K562 (cell line): ENCODE measurements around the gene FOXD2. TPM values are rescaled to one million over a fixed set of nuclear protein-coding genes. Genes with fewer than 3 reads are reported as not detected.

Experiments used
- ARID1B ChIP-seq: fragments of 450-650 bp; IDR thresholded peaks from 2 replicates; pipeline ENCODE4 v1.6.1; 2016; ENCODE audit warnings: antibody characterized with exemption, mild to moderate bottlenecking, inconsistent platforms
- CTBP1 ChIP-seq: fragments of 450-650 bp; IDR thresholded peaks from 2 replicates; pipeline ENCODE4 v1.6.1; 2016; ENCODE audit warnings: borderline replicate concordance
- DEAF1 ChIP-seq: fragments of 450-650 bp; formaldehyde crosslinking; IDR thresholded peaks from 2 replicates; pipeline ENCODE4 v1.4.0; 2020; ENCODE audit warnings: mild to moderate bottlenecking, moderate library complexity
- ELF2 ChIP-seq: fragments of 250-450 bp; sonication (Bioruptor Pico); IDR thresholded peaks from 2 replicates; pipeline ENCODE4 v1.5.0; 2021; ENCODE audit warnings: mild to moderate bottlenecking
- HDGF ChIP-seq: fragments of 450-650 bp; IDR thresholded peaks from 2 replicates; pipeline ENCODE4 v1.6.1; 2016
- KLF1 ChIP-seq: fragments of 450-650 bp; IDR thresholded peaks from 2 replicates; pipeline ENCODE4 v1.6.1; 2016; ENCODE audit warnings: missing genetic modification characterization, missing compliant biosample characterization
- POLR3A ChIP-seq: IDR thresholded peaks from 2 replicates; pipeline ENCODE4 v1.6.1; 2011; ENCODE audit warnings: borderline replicate concordance, mild to moderate bottlenecking, moderate library complexity; ENCODE audit not compliant: insufficient read length, insufficient read depth; ENCODE audit errors: extremely low read depth
- SFPQ ChIP-seq: fragments of 200-400 bp; formaldehyde crosslinking; IDR thresholded peaks from 2 replicates; pipeline ENCODE4 v1.6.1; 2017; ENCODE audit warnings: mild to moderate bottlenecking, low read depth, low read length, moderate library complexity
- SMC3 ChIP-seq: conservative IDR thresholded peaks from 2 replicates; pipeline ENCODE4 v1.6.1; 2011; ENCODE audit warnings: low read depth, low read length, improper control_type of control experiment; ENCODE audit not compliant: insufficient read depth
- ZNF184 ChIP-seq: sonication (generic); formaldehyde crosslinking; IDR thresholded peaks from 2 replicates; pipeline ENCODE4 v1.5.0; 2020; ENCODE audit warnings: missing genetic modification reagents
- polyA plus RNA-seq, 8 experiments: library from polyadenylated mRNA; depleted of rRNA in 4 of 8; stranded (reverse) in 5 of 8; unstranded in 3 of 8; fragments of >200 nt; fragmentation: Nextera tagmentation in 2 of 8; fragmentation: Illumina TruSeq in 1 of 8; extraction: Ambion mirVana in 2 of 8; extraction: Trizol in 1 of 8; gene quantifications; 2 replicates each; pipeline versions ENCODE4 v1.2.1 to v1.2.3, GENCODE V29; 2011 to 2014; ENCODE audit warnings: inconsistent platforms in 1 of 8, missing spikeins in 1 of 8
- total RNA-seq, 7 experiments: library from RNA; depleted of rRNA in 6 of 7; stranded (reverse); fragments of >200 nt in 6 of 7; fragmentation: Illumina TruSeq in 2 of 7; extraction: Trizol in 2 of 7; gene quantifications; 2 replicates each; pipeline versions ENCODE4 v1.2.1 to v1.2.3, GENCODE V29; 2011 to 2021; ENCODE audit warnings: low replicate concordance in 1 of 7

FOXD2 gene
- total and polyA plus RNA-seq, 9 of the 15 experiments (the other 6 are each of a cell fraction or from before 2014, with no cell fraction given): 0.06 to 1.2 (median 0.22) TPM

GRCh38 chr1:47424336-47424982 is 13.4 kb upstream of the FOXD2 start (continued):
- TF ChIP-seq POLR3A (no peak), KLF1 (no peak), SFPQ (no peak), HDGF (no peak), DEAF1 (CRISPR knock-in tag) (peak; percentile 55), CTBP1 (peak; percentile 89), ELF2 (CRISPR knock-in tag) (no peak), ZNF184 (CRISPR knock-in tag) (no peak), ARID1B (peak; percentile 35; the same call in 1 of the 2 replicates), SMC3 (peak; percentile 48; the same call in 1 of the 2 replicates)
